ENCODE data around the gene OOSP2. TPM values are rescaled to one million over a fixed set of nuclear protein-coding genes. Genes with fewer than 3 reads are reported as not detected.
"Not testable (repeated sequence)": the region's sequence is repeated elsewhere in the genome, so short reads cannot be mapped to it uniquely, and the experiment has no call there.

Gene OOSP2
- polyA plus RNA-seq: not detected

- H3K4me3 Mint-ChIP-seq: no peak within 1 kb of the TSS
- no peak for DNase-seq
- H3K27me3 Mint-ChIP-seq (ENCODE audit: low read depth in 3 of 3): peaks cover 0 to 2% (median 0%) of the 10 kb centered on the region in 3 donors
- H3K4me1 Mint-ChIP-seq: no peaks in the 10 kb centered on the region
- no peak within 1 kb of the TSS for H3K27ac Mint-ChIP-seq
- no peaks in the 10 kb centered on the region for H3K9me3 Mint-ChIP-seq
- H3K36me3 Mint-ChIP-seq: no peaks in the 10 kb centered on the region
Measured at GRCh38 chr11:60040109-60040508, at the start of gene OOSP2. TSS of gene OOSP2 (plus strand) at chr11:60040409. CDS start at chr11:60040460, 51 bp downstream.

GRCh38 chr11:59990421-59990820 lies 49.8 kb upstream of the OOSP2 start:
- Mint-ChIP-seq H3K27me3 (ENCODE audit: low read depth in 3 of 3) (peaks cover 4 to 8% (median 6%) of the 10 kb centered on the region in 3 donors), H3K4me3 (no peak overlapping the region), H3K9me3 (peaks cover 0 to 23% (median 6%) of the 10 kb centered on the region in 6 donors), H3K36me3 (peaks cover 0 to 3% (median 0%) of the 10 kb centered on the region in 3 donors), H3K4me1 (no peaks in the 10 kb centered on the region), H3K27ac (no peak overlapping the region)
- DNase-seq: no peak

GRCh38 chr11:59992425-59992824 lies 47.8 kb upstream of the OOSP2 start:
- Mint-ChIP-seq H3K4me3 (no peak overlapping the region), H3K36me3 (peaks cover 0 to 3% (median 0%) of the 10 kb centered on the region in 3 donors), H3K9me3 (peaks cover 0 to 23% (median 6%) of the 10 kb centered on the region in 6 donors), H3K27me3 (ENCODE audit: low read depth in 3 of 3) (peaks cover 4 to 8% (median 6%) of the 10 kb centered on the region in 3 donors), H3K4me1 (no peaks in the 10 kb centered on the region), H3K27ac (no peak overlapping the region)
- DNase-seq: no peak

- no peak for DNase-seq
- H3K4me3 Mint-ChIP-seq: no peak overlapping the region
- no peak overlapping the region for H3K27ac Mint-ChIP-seq
- peaks cover 4 to 9% (median 5%) of the 10 kb centered on the region in 3 donors for H3K27me3 Mint-ChIP-seq (ENCODE audit: low read depth in 3 of 3)
- peaks cover 0 to 4% (median 0%) of the 10 kb centered on the region in 6 donors for H3K9me3 Mint-ChIP-seq
- no peaks in the 10 kb centered on the region for H3K36me3 Mint-ChIP-seq
- H3K4me1 Mint-ChIP-seq: no peaks in the 10 kb centered on the region
Measured at GRCh38 chr11:59997800-59998199, 42.4 kb upstream of the OOSP2 start.

GRCh38 chr11:59999691-60000090 lies 40.5 kb upstream of the OOSP2 start:
- no peak overlapping the region for H3K4me3 Mint-ChIP-seq
- peaks cover 3 to 5% (median 4%) of the 10 kb centered on the region in 3 donors for H3K27me3 Mint-ChIP-seq (ENCODE audit: low read depth in 3 of 3)
- no peak for DNase-seq
- peaks cover 0 to 2% (median 0%) of the 10 kb centered on the region in 6 donors for H3K9me3 Mint-ChIP-seq
- H3K4me1 Mint-ChIP-seq: no peaks in the 10 kb centered on the region
- H3K36me3 Mint-ChIP-seq: no peaks in the 10 kb centered on the region
- H3K27ac Mint-ChIP-seq: no peak overlapping the region

- no peak overlapping the region for H3K4me3 Mint-ChIP-seq
- H3K27me3 Mint-ChIP-seq (ENCODE audit: low read depth in 3 of 3): peaks cover 3 to 9% (median 3%) of the 10 kb centered on the region in 3 donors
- no peak for DNase-seq
- H3K27ac Mint-ChIP-seq: no peak overlapping the region
- H3K4me1 Mint-ChIP-seq: no peaks in the 10 kb centered on the region
- no peaks in the 10 kb centered on the region for H3K36me3 Mint-ChIP-seq
- peaks cover 0 to 2% (median 0%) of the 10 kb centered on the region in 6 donors for H3K9me3 Mint-ChIP-seq
Measured at GRCh38 chr11:60003729-60004128, 36.5 kb upstream of the OOSP2 start.

GRCh38 chr11:60005360-60005759 lies 34.8 kb upstream of the OOSP2 start:
- Mint-ChIP-seq H3K27ac (no peak overlapping the region), H3K36me3 (no peaks in the 10 kb centered on the region), H3K9me3 (peaks cover 0 to 2% (median 0%) of the 10 kb centered on the region in 6 donors), H3K4me1 (no peaks in the 10 kb centered on the region), H3K27me3 (ENCODE audit: low read depth in 3 of 3) (peaks cover 0 to 8% (median 3%) of the 10 kb centered on the region in 3 donors), H3K4me3 (no peak overlapping the region)
- DNase-seq: no peak

- H3K27ac Mint-ChIP-seq: no peak within 1 kb of the TSS
- peaks cover 0 to 2% (median 0%) of the 10 kb centered on the region in 6 donors for H3K9me3 Mint-ChIP-seq
- no peaks in the 10 kb centered on the region for H3K4me1 Mint-ChIP-seq
- DNase-seq: no peak
- H3K27me3 Mint-ChIP-seq (ENCODE audit: low read depth in 3 of 3): peaks cover 0 to 4% (median 2%) of the 10 kb centered on the region in 3 donors
- H3K36me3 Mint-ChIP-seq: no peaks in the 10 kb centered on the region
- H3K4me3 Mint-ChIP-seq: no peak within 1 kb of the TSS
Measured at GRCh38 chr11:60016881-60017280, 23.3 kb upstream of the OOSP2 start, which contains the start of gene OOSP4B. TSS of gene OOSP4B (plus strand) at chr11:60017181.

- H3K27me3 Mint-ChIP-seq (ENCODE audit: low read depth in 3 of 3): peaks cover 0 to 4% (median 2%) of the 10 kb centered on the region in 3 donors
- no peak overlapping the region for H3K27ac Mint-ChIP-seq
- no peaks in the 10 kb centered on the region for H3K9me3 Mint-ChIP-seq
- no peaks in the 10 kb centered on the region for H3K4me1 Mint-ChIP-seq
- no peak for DNase-seq
- no peak overlapping the region for H3K4me3 Mint-ChIP-seq
- H3K36me3 Mint-ChIP-seq: no peaks in the 10 kb centered on the region
Measured at GRCh38 chr11:60018058-60018457, 22.2 kb upstream of the OOSP2 start.

- DNase-seq; H3K9me3 Mint-ChIP-seq; H3K36me3 Mint-ChIP-seq; H3K4me3 Mint-ChIP-seq; H3K27ac Mint-ChIP-seq; H3K4me1 Mint-ChIP-seq; H3K27me3 Mint-ChIP-seq (ENCODE audit: low read depth in 3 of 3): not testable (repeated sequence)
Measured at GRCh38 chr11:60020376-60020775, 19.8 kb upstream of the OOSP2 start.

GRCh38 chr11:60029015-60029632 lies 11.1 kb upstream of the OOSP2 start:
- no peak overlapping the region for H3K27ac Mint-ChIP-seq
- H3K4me1 Mint-ChIP-seq: no peaks in the 10 kb centered on the region
- no peaks in the 10 kb centered on the region for H3K9me3 Mint-ChIP-seq
- H3K4me3 Mint-ChIP-seq: no peak overlapping the region
- peaks cover 0 to 4% (median 2%) of the 10 kb centered on the region in 3 donors for H3K27me3 Mint-ChIP-seq (ENCODE audit: low read depth in 3 of 3)
- no peaks in the 10 kb centered on the region for H3K36me3 Mint-ChIP-seq
- no peak for DNase-seq

GRCh38 chr11:60050422-60050821 lies 10.2 kb downstream of the OOSP2 start:
- H3K27me3 Mint-ChIP-seq (ENCODE audit: low read depth in 3 of 3); H3K9me3 Mint-ChIP-seq; H3K27ac Mint-ChIP-seq; H3K36me3 Mint-ChIP-seq; DNase-seq; H3K4me3 Mint-ChIP-seq; H3K4me1 Mint-ChIP-seq: not testable (repeated sequence)

GRCh38 chr11:60050839-60051238 lies 10.6 kb downstream of the OOSP2 start:
- not testable (repeated sequence) for H3K9me3 Mint-ChIP-seq; H3K36me3 Mint-ChIP-seq; H3K4me3 Mint-ChIP-seq; DNase-seq; H3K27me3 Mint-ChIP-seq (ENCODE audit: low read depth in 3 of 3); H3K4me1 Mint-ChIP-seq; H3K27ac Mint-ChIP-seq

GRCh38 chr11:60056349-60056969 lies 16.2 kb downstream of the OOSP2 start, which contains the start of gene MS4A3:
TSS of gene MS4A3 (plus strand) at chr11:60056665. CDS start at chr11:60061161, 4,496 bp downstream.
- Mint-ChIP-seq H3K36me3 (no peaks in the 10 kb centered on the region), H3K27ac (no peak within 1 kb of the TSS), H3K4me3 (no peak within 1 kb of the TSS), H3K27me3 (ENCODE audit: low read depth in 3 of 3) (peaks cover 0 to 1% (median 0%) of the 10 kb centered on the region in 3 donors), H3K4me1 (no peaks in the 10 kb centered on the region), H3K9me3 (peaks cover 0 to 3% (median 0%) of the 10 kb centered on the region in 6 donors)
- no peak for DNase-seq
